Measurements from ENCODE around the gene RSU1.

The RSU1 gene

DNA sequence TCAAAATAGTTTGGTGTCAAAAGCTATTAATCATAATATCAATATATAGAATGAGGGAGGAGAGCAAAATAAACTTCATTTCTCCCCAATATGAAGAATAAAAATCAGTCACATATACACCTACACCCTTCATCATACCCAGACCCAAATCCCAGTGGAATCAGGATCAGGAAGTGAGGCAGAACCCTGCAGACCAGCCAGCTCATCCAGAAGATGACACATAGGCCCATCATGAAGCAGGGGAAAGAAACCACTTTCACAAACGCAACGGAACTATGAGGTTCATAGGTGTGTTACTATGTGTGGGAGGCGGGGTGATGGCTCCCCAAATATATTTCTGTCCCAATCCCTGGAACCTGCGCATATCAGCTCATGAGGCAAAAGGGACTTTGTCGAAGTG, 89.0 kb downstream of the RSU1 start:
- DNase-seq, result no peak

- DNase-seq, result no peak
Measured at GRCh38 chr10:16727666-16728065, 89.6 kb downstream of the RSU1 start.

- no peak for DNase-seq
Measured at GRCh38 chr10:16724509-16724908, 92.7 kb downstream of the RSU1 start.

GRCh38 chr10:16720812-16721211, 96.4 kb downstream of the RSU1 start:
- DNase-seq, result no peak

DNA sequence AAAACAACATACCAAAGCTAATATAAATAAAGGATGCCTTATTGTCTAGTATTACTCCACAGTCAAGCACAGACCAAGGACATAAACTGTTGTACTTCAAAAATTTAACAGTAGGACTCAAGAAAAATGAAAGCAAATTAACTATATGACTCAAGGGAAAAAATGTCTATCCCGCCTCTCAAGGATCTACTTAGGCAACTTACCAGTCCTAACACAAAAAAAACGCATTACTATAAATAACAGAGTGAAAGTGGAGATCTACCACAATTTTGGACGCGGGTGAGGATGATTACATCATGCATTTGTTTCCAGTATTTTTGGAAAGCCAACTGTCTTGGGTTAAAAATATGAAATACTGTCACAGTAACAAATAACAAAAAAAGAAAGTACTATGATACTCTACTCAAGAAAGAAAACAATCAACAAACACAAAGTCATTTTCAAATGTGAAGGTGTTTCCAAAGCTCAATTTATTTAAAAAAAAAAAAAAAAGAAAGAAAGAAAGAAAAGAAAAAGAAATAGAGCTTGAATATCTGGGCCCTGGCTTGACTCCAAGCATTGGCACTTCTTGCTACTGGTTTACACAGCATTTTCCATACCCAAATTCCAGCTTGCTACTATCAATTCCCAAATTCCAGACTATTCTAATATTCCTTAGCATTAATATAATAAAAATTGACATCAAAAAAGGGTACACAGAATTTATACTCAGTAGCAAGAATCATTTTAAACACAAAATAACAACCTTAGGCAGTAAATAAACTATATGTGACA, 99.4 kb downstream of the RSU1 start:
- no peak for DNase-seq

GRCh38 chr10:16716051-16716450, 101.2 kb downstream of the RSU1 start:
- DNase-seq, result no peak

GRCh38 chr10:16713290-16713689, 103.9 kb downstream of the RSU1 start:
- DNase-seq, result no peak

DNA sequence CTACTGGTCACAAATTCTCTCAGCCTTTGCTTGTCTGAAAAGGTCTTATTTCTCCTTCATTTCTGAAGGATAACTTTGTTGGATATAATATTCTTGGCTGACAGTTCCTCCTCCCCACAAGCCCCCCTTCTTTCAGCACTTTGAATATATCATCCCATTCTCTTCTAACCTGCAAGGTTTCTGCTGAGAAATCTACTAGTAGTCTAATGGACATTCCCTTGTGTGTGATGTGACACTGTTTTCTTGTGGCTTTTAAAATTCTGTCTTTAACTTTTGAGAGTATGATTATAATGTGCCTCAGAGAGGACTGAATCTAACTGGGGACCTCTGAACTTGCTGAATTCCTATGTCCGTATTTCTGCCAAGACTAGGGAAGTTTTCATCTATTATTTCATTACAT, 104.3 kb downstream of the RSU1 start:
- no peak for DNase-seq

- DNase-seq, result no peak
Measured at GRCh38 chr10:16700331-16700730, 116.9 kb downstream of the RSU1 start.

DNA sequence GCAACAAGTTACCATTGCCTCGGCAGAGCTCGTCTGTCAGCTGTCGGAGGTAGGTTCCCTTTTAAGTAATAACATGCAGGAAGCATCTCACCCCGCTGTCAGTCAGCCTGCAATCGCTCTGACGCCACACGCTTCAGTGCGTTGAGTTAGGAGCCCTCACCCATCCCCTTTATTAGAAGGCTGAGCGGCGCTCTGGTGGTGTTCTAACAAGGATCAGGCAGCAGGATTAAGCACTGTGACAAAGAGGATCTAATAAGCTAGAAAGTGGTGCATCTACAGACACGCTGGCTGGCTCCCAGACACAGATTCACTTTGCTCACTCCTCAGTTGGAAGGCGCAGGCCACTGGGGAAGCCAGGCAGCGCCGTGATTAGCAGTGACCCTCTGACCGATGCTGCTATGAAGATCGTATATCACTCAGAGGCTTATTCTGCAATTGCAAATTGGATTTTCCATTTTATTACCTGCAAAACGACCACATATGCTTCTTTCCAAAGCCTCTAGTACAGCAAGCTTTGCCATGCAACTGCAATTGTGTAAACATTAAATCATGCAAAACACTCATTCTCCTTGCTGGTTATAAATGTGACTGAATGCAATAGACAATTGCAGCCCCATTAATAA, 117.7 kb downstream of the RSU1 start:
- DNase-seq, result no peak

- DNase-seq, result no peak
Measured at GRCh38 chr10:16698461-16698860, 118.8 kb downstream of the RSU1 start.

DNA sequence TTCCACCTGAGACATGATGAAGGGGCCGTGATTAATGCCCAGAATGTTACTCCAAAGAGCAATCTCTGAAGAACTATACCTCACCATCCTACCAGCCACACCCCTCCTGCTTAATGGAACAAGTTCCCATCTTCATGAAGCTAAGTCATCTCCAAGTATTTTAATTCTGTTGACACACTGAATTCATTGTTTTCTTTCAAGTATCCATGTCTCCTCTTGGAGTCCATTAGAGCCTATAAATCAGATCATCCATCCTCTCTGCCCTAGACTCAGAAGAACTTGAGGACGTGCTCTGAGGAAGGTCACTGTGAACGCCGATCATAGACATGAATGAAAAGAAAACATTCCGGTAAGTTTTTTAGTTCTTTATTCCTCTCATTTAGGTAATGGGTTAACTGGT, 126.8 kb downstream of the RSU1 start:
- DNase-seq, result no peak

DNA sequence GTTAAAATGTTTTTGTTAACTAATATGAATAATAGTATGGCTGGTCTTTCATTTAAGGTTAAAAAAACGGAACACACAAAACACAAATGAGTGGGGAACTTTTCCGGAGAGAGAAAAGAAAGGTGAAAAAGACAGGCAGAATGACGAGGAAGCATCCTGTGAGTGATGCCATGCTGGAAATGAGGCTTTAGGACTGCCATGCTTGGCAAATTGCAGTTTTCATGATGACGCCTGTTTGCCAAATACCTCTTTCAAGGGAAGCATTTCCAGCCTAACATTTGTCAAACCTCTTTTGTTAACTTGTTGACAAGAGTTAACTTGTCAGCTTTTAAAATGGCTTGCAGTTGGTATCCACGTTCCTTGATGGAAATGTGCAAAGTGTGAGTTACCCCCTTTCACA, 127.5 kb downstream of the RSU1 start:
- no peak for DNase-seq

DNA sequence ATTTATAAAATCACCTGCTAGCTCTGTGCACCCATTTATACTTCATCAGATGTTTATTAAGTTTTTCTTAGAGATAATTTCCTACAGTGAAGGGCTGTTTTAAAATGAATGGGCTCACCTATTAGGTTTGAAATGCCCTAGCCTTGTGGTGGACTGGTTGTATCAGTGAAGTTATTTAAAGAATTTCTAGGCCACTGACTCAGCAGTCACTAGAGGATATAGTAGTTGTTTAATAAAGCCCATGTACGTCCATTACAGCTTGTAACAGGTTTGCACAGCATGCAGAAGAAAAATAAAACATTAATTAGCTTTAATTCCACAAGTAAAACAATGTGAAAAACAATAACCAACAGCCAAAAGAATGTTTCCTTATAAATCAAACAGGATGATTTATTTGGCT, 128.0 kb downstream of the RSU1 start:
- no peak for DNase-seq

- DNase-seq, result no peak
Measured at GRCh38 chr10:16686054-16686902, 130.9 kb downstream of the RSU1 start.

GRCh38 chr10:16685551-16685950, 131.7 kb downstream of the RSU1 start:
- DNase-seq, result no peak

- no peak for DNase-seq
Measured at GRCh38 chr10:16681521-16681920, 135.7 kb downstream of the RSU1 start.

GRCh38 chr10:16679511-16679910, 137.7 kb downstream of the RSU1 start:
- no peak for DNase-seq

DNA sequence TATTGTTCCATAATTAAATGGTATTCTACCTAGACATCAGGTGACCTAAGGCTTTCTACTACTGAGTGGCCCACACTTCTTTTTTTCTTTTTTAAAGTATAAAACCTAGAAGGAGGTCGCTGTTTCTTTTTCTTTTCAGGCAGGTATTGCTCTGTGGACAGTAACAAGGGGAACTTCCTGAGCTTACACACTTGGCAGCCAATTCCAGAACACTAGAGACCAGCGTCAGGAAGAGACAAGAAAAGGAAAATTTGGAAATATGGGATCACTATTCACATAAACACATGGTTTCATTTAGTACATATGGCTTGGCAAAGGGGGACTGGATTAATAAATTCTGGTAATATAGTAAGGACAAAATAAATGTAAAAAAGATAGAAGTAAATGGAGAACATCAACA, 141.9 kb downstream of the RSU1 start:
- DNase-seq, result no peak

GRCh38 chr10:16674147-16674703, 143.0 kb downstream of the RSU1 start:
- no peak for DNase-seq

DNA sequence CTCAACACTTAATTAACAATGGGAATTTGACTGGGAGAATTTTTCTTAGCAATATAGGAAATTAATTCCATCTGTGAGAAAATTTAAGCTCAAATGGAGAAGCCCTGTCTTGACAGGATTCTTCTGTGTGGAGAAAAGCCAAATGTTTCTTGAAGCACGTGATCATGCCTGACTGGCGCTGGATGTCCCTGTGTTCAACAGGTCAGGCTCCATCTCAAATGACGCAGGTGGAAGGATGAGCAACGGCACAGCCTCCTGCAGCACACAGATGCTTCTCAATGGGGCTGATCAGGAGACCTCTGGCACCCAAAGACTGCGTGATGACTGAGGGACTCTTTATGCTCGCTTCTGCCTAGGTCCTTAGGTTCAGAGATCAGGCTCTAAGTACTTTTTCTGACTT, 143.8 kb downstream of the RSU1 start:
- DNase-seq, result no peak

DNA sequence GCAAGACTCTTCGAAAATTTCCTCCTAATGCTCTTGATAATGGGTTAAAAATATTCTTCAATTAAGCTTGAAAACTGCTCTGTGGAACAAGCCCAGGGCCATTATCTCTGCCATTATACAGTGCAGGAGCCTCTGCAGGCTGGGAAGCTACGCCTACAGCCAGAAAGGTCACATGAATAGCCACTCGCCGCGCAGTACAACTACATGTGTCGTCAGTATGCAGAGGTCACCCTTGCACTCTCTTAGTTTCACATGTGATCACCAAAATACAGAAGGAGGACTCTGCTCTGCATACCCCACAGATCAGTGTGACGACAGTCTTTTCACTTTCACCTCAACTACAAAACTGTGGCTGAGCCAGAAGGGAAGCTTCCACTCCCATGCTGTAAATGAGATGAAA, 153.8 kb downstream of the RSU1 start:
- no peak for DNase-seq

GRCh38 chr10:16662923-16663322, 154.3 kb downstream of the RSU1 start:
- DNase-seq, result no peak

DNA sequence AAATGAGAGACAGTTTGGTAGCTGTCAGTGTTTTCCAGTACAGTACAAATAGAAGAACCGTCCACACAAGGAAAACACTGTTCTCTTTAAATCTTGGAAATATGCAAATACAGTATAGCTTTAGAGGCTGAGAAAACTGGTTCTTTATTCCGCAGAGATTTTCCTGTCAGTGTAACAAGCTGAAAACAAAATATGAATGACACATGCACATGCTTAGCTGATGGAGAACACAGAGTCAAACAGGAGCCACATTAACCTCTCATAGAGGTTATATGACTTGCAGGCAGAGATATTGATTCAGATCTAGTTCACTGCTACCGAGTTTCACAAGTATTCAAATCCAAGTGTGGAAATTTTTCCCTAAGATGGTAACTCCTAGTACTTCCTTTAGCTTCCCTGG, 160.3 kb downstream of the RSU1 start:
- no peak for DNase-seq
